ENCODE data around the gene SPRY4. TPM values are rescaled to one million over a fixed set of nuclear protein-coding genes. Genes with fewer than 3 reads are reported as not detected.

The SPRY4 gene
- total and polyA plus RNA-seq, 12 donors = 5.0 to 13.7 (median 9.5) TPM

- Histone ChIP-seq H3K27me3 (no peaks in the 10 kb centered on the region), H3K4me3 (peak overlapping the region in 4 of 10 donors; percentile 4 to 16 (median 12)), H3K27ac (peak overlapping the region in 6 of 10 donors; percentile 32 to 95 (median 56)), H3K9me3 (no peaks in the 10 kb centered on the region), H3K4me1 (peaks cover 27 to 83% (median 61%) of the 10 kb centered on the region in 9 donors), H3K36me3 (peaks cover 0 to 63% (median 4%) of the 10 kb centered on the region in 9 donors)
- peak in 1 of 8 donors; percentile 9 for ATAC-seq
- 53 to 65% methylated on average over 10 of the region's 10 CpGs for WGBS, 2 donors
- intact Hi-C loops (cut with DNase I) = loop anchor here in 1 of 10 donors (10.0 kb wide), 1 partner anchor 232 kb away; no protein-coding TSS in a partner anchor
- TF ChIP-seq CTCF (IDR thresholded peaks at IDR 0.05) = no peak
- DNase-seq = no peak
These were observed 11.5 kb downstream of the SPRY4 start for GRCh38 chr5:142313275-142313674.

- peaks cover 0 to 68% (median 4%) of the 10 kb centered on the region in 9 donors for H3K36me3 ChIP-seq
- DNase-seq = no peak
- H3K9me3 ChIP-seq = no peaks in the 10 kb centered on the region
- H3K27me3 ChIP-seq = no peaks in the 10 kb centered on the region
- TF ChIP-seq CTCF (IDR thresholded peaks at IDR 0.05) = no peak
- peak overlapping the region in 3 of 10 donors; percentile 10 to 95 (median 94) for H3K27ac ChIP-seq
- 78 to 82% methylated on average over 5 of the region's 5 CpGs for WGBS, 2 donors
- no peak for ATAC-seq
- peak overlapping the region in 1 of 10 donors; percentile 20 for H3K4me3 ChIP-seq
- H3K4me1 ChIP-seq = peaks cover 22 to 74% (median 52%) of the 10 kb centered on the region in 9 donors
- intact Hi-C loops (cut with DNase I) = loop anchor here in 1 of 10 donors (10.0 kb wide), 1 partner anchor 232 kb away; no protein-coding TSS in a partner anchor
These were observed 12.4 kb downstream of the SPRY4 start for GRCh38 chr5:142312399-142312798.

- ATAC-seq = no peak
- H3K36me3 ChIP-seq = peaks cover 0 to 74% (median 4%) of the 10 kb centered on the region in 9 donors
- intact Hi-C loops (cut with DNase I) = loop anchor here in 1 of 10 donors (10.0 kb wide), 1 partner anchor 233 kb away; no protein-coding TSS in a partner anchor
These were observed 13.1 kb downstream of the SPRY4 start for GRCh38 chr5:142311725-142312124.

GRCh38 chr5:142310803-142311202 lies 14.0 kb downstream of the SPRY4 start:
- H3K27me3 ChIP-seq = no peaks in the 10 kb centered on the region
- no peaks in the 10 kb centered on the region for H3K9me3 ChIP-seq
- intact Hi-C loops (cut with DNase I) = loop anchor here in 1 of 10 donors (10.0 kb wide), 1 partner anchor 234 kb away; no protein-coding TSS in a partner anchor
- no peak for ATAC-seq
- H3K36me3 ChIP-seq = peaks cover 0 to 74% (median 4%) of the 10 kb centered on the region in 9 donors
- no peak for TF ChIP-seq CTCF (IDR thresholded peaks at IDR 0.05)
- H3K27ac ChIP-seq = peak overlapping the region in 2 of 10 donors; percentile 14 to 94
- DNase-seq = no peak
- no peak overlapping the region for H3K4me3 ChIP-seq
- WGBS, 2 donors = 79 to 80% methylated on average over 9 of the region's 9 CpGs
- peaks cover 13 to 64% (median 36%) of the 10 kb centered on the region in 9 donors for H3K4me1 ChIP-seq

More at GRCh38 chr5:142311725-142312124, 13.1 kb downstream of the SPRY4 start:
- Histone ChIP-seq H3K27ac (peak overlapping the region in 1 of 10 donors; percentile 94), H3K4me3 (no peak overlapping the region), H3K4me1 (peaks cover 20 to 68% (median 45%) of the 10 kb centered on the region in 9 donors), H3K27me3 (no peaks in the 10 kb centered on the region), H3K9me3 (no peaks in the 10 kb centered on the region)
- 75 to 81% methylated on average over 7 of the region's 7 CpGs for WGBS, 2 donors
- TF ChIP-seq CTCF (IDR thresholded peaks at IDR 0.05) = no peak
- no peak for DNase-seq

Data from heart right ventricle (tissue), 16 donors.